ENCODE measurements around the gene STON2. TPM values are rescaled to one million over a fixed set of nuclear protein-coding genes. Genes with fewer than 3 reads are reported as not detected.

STON2 gene
- total RNA-seq, 2 experiments from 2014 or later = not detected

- Histone ChIP-seq H3K27ac (ENCODE audit: low read depth in 1 of 2, low read length in 2 of 2) (no peak overlapping the region), H3K4me3 (ENCODE audit: low read length) (no peak overlapping the region), H3K4me1 (ENCODE audit: insufficient read depth, low read length) (no peaks in the 10 kb centered on the region), H3K9me3 (ENCODE audit: control insufficient read depth in 1 of 2, insufficient read depth in 1 of 2, low read length in 2 of 2) (peaks cover 0 to 3% of the 10 kb centered on the region in 2 experiments), H3K36me3 (ENCODE audit: insufficient read depth, low read length) (no peaks in the 10 kb centered on the region), H3K27me3 (ENCODE audit: control insufficient read depth in 1 of 2, insufficient read depth in 2 of 2, low read length in 2 of 2) (peaks cover 0 to 3% of the 10 kb centered on the region in 2 experiments)
- ChIA-PET CTCF (no interaction called here), POLR2A (no interaction called here)
- H3K4me1 Mint-ChIP-seq (ENCODE audit: low read depth) = no peaks in the 10 kb centered on the region
- H3K4me3 Mint-ChIP-seq = no peak overlapping the region
- no peak for DNase-seq
- no peaks in the 10 kb centered on the region for H3K9me3 Mint-ChIP-seq
- no peaks in the 10 kb centered on the region for H3K27me3 Mint-ChIP-seq
- ATAC-seq (ENCODE audit: poor library complexity) = no peak
- TF ChIP-seq CTCF (IDR thresholded peaks at IDR 0.05) = no peak
- H3K36me3 Mint-ChIP-seq (ENCODE audit: low read depth) = no peaks in the 10 kb centered on the region
- no peak overlapping the region for H3K27ac Mint-ChIP-seq
- intact Hi-C loops (cut with DNase I, micrococcal nuclease) = no loop called here
Measured at GRCh38 chr14:81392052-81392451, 8.1 kb downstream of the STON2 start.

GRCh38 chr14:81390696-81391095 lies 9.4 kb downstream of the STON2 start:
- ChIA-PET CTCF (no interaction called here), POLR2A (no interaction called here)
- DNase-seq = no peak
- intact Hi-C loops (cut with DNase I, micrococcal nuclease) = no loop called here
- Mint-ChIP-seq H3K9me3 (no peaks in the 10 kb centered on the region), H3K4me1 (ENCODE audit: low read depth) (no peaks in the 10 kb centered on the region), H3K4me3 (no peak overlapping the region), H3K27me3 (no peaks in the 10 kb centered on the region), H3K27ac (no peak overlapping the region), H3K36me3 (ENCODE audit: low read depth) (no peaks in the 10 kb centered on the region)
- H3K36me3 ChIP-seq (ENCODE audit: insufficient read depth, low read length) = no peaks in the 10 kb centered on the region
- H3K4me1 ChIP-seq (ENCODE audit: insufficient read depth, low read length) = no peaks in the 10 kb centered on the region
- no peak overlapping the region for H3K27ac ChIP-seq (ENCODE audit: low read depth in 1 of 2, low read length in 2 of 2)
- peaks cover 3% of the 10 kb centered on the region in 2 experiments for H3K27me3 ChIP-seq (ENCODE audit: control insufficient read depth in 1 of 2, insufficient read depth in 2 of 2, low read length in 2 of 2)
- no peak for TF ChIP-seq CTCF (IDR thresholded peaks at IDR 0.05)
- H3K9me3 ChIP-seq (ENCODE audit: control insufficient read depth in 1 of 2, insufficient read depth in 1 of 2, low read length in 2 of 2) = peaks cover 0 to 3% of the 10 kb centered on the region in 2 experiments
- ATAC-seq (ENCODE audit: poor library complexity) = no peak
- no peak overlapping the region for H3K4me3 ChIP-seq (ENCODE audit: low read length)

DNA sequence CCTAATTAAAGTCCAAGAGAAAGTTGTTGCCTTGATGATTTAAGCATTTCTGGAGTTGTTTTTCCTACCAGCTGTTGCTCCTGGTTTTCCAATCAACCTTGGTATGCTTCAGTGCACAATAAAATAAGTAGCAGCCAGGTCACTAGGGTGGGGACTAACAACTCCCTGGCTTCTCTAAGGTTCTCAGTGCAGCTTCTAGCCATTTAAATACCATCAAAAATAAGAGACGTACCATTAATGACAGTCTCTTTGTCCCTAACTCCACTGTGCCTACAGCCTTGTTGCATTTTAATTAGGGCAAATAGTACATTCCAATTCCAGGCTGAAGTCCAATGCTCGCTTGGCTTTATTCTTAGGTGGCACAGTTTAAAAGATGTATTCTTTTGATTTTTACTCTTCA lies 11.8 kb downstream of the STON2 start:
- no peaks in the 10 kb centered on the region for H3K4me1 ChIP-seq (ENCODE audit: insufficient read depth, low read length)
- H3K9me3 ChIP-seq (ENCODE audit: control insufficient read depth in 1 of 2, insufficient read depth in 1 of 2, low read length in 2 of 2) = peaks cover 0 to 3% of the 10 kb centered on the region in 2 experiments
- H3K4me1 Mint-ChIP-seq (ENCODE audit: low read depth) = no peaks in the 10 kb centered on the region
- DNase-seq (no peak), ATAC-seq (ENCODE audit: poor library complexity) (no peak)
- H3K36me3 Mint-ChIP-seq (ENCODE audit: low read depth) = no peaks in the 10 kb centered on the region
- intact Hi-C loops (cut with DNase I, micrococcal nuclease) = no loop called here
- no peak overlapping the region for H3K27ac Mint-ChIP-seq
- no peak overlapping the region for H3K4me3 Mint-ChIP-seq
- ChIA-PET CTCF (no interaction called here), POLR2A (no interaction called here)
- peaks cover 1 to 3% of the 10 kb centered on the region in 2 experiments for H3K27me3 ChIP-seq (ENCODE audit: control insufficient read depth in 1 of 2, insufficient read depth in 2 of 2, low read length in 2 of 2)
- H3K9me3 Mint-ChIP-seq = no peaks in the 10 kb centered on the region
- H3K4me3 ChIP-seq (ENCODE audit: low read length) = no peak overlapping the region
- no peaks in the 10 kb centered on the region for H3K27me3 Mint-ChIP-seq
- no peak for TF ChIP-seq CTCF (IDR thresholded peaks at IDR 0.05)
- no peak overlapping the region for H3K27ac ChIP-seq (ENCODE audit: low read depth in 1 of 2, low read length in 2 of 2)
- H3K36me3 ChIP-seq (ENCODE audit: insufficient read depth, low read length) = no peaks in the 10 kb centered on the region
